ENCODE results near the gene PHLDA3.
"Not testable (repeated sequence)": the region's sequence is repeated elsewhere in the genome, so short reads cannot be mapped to it uniquely, and the experiment has no call there.

The PHLDA3 gene

DNA sequence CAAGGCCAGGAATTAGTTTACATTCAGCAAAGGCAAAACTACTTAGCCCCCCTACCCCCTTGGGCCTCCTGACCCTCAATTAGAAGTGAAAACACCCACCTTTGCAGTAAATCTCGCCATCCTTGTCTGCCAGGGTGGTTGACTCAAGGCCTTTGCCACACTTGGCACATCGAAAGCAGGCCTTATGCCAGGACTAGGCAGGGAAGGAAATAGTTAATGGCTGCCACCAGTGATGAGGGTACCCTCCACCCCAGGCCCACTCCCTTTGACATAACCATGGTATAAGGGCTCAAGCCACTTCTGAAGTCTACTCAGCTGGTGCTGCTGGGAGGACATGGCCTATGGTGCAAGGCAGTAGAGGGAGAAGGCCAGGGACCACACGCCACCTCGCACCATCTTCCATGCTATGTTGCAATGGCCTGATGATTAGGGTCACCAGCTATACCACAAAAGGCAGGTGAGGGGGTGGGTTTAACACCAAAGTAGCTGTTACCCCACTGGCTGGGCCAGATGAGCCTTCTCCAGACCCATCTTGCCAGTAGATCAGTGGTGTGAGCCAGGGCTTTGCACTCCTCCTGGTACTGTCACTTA, 16.3 kb upstream of the PHLDA3 start:
- DNase-seq: no peak

DNA sequence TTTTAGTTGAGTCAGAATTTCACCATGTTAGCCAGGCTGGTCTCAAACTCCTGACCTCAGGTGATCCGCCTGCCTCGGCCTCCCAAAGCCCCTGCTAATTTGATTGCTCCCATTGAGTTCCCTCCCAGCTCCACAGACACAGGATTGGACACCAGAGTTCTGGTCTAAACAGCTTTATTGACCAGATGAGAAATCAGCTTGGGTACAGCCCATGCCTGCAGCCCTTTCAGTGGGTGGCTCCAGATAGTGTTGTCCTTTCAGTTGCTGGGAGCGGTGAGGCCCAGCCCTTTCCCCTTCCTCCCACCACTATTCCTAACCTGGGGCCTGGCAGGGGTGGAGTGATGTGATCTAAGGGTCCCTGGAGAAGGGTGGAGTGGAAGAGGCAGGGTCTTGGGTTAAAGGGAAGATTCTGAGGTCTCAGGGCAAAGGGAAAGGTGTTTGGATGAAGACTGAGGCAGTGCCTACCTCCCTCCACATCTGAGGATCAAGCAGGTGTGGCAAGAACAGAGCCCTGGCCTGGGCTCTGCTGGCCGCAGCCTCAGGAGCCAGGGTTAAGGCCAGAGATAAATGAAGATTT, 14.5 kb upstream of the PHLDA3 start:
- DNase-seq: no peak

DNA sequence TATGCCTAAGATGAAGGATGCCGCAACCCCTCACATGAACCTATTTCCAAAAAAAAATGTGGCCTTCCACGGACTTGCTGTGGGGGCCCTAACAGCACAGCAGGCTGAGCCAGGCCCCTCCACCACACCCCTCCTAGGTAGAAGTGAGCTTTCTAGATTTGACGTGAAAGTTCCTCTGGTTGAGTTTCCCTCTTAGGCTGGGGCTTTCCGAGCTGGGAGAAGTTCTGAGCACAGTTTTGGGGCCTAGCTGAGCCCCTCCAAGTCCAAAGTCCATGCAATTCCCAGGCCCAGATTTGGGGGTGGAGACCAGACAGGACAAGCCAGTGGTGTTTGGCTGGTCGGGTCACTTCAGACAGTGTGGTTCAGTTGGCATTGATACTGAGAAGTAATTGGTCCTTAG, 13.8 kb upstream of the PHLDA3 start:
- DNase-seq: no peak

DNA sequence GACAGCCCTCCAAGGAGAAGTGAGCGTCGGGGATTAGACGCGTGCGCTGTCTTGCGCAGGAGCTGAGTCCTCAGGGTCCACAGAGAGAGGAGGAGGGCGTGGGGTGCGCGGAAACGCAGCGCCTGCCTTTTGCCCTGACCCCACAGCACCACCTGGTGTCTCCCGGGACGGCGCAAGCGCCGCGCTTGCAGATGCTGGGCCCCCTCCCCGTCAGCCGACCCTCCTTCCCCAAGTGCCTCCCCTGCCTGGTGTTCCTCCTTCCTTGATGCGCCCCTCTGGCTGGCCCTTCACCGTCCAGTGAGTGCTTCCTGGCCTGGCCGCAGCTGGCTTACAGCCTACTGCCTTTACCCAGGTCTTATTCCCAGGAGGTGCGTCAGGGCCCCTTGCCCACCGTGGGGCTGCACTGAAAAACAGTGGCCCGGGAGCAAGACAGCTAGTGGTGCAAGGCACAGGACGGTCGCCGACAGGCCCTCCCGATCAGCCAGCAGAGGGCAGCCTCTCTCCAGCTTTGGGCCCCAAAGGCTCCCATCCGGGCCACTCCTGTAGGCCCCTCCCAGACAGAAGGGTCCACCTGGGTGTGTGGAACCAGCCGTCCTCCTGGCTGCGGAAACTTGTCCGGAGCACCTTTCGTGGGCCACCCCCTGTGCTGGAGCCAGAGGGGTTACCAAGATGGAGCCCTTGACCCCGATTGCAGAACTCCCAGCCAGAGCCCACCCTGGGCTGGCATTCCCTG, 12.9 kb upstream of the PHLDA3 start:
- DNase-seq: peak; percentile 45

DNA sequence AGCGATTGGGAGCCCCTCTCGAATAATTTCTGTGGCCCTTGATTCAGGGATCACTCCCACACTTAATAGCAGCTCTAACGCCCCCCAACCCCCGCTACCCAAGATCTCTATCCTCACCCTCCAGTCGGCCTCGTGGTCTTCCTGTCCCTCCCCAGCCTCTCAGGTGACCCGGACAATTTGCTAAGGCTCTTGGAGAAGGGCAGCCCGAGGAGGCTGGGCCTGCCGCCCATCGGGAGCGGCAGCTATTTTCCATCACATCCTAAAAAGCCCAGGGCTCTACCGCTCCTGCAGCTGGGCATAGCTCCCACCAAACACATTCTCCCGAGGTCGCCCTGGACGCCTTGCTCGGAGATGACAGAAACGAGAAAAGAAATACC, 12.0 kb upstream of the PHLDA3 start:
- no peak for DNase-seq

DNA sequence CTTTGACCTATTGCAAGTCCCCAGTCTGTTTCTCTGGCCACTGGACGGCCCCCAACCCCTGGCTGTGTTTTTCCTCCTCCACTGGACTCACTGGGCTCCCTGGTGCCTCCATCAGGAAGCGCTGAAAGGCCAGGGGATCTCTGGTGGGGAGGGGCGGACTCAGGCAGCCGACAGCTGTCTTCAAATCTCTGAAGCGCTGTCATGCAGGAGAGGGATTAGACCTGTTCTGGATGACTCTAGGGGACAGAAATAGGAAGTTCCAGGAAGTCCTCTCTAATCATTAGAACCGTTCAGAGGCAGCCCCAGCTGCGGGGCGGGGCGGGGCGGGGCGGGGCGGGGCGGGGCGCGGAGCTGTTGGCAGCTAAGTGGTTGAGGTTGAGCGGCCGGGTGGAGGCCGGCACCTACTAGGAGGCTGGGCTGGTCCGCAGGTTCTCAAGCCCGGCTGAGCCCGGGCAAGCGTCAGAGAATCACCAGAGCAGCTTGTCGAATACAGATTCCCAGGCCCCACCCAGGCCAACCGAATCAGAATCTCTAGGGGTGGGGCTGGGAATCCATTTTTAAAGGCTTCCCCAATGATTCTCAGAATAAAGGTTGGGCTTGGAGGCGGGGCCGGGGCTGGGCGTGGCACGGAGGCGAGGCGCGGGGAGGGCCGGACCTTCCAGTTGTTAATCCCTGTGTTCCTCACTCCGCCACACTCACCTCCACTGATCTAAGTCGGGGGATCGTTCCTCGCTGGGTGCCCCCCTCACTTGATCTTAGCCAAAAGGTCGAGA, 11.4 kb upstream of the PHLDA3 start:
- DNase-seq: peak; percentile 74

DNA sequence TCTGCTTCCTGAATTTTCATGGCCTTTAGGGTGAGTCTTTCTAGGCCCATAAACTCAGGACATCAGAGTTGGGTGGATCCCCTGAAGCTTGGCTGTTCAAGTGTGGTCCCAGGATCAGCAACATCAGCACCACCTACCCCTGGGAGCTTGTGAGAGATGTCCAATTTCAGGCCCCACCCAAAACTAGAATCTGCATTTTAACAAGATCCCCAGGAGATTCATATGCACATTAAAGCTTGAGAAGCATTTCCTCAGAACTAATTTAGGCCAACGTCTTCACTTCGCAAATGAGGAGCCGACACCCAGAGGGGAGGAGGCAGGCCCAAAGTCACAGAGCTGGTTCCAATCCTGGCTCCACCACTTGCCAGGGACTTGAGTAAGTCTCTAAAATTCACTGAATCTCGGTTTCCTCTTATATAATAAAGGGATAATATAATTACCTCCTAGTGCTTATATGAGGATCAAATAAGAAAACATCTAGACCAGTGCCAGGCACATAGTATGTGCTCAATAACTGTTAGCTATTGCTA, 10.3 kb upstream of the PHLDA3 start:
- DNase-seq: no peak

DNA sequence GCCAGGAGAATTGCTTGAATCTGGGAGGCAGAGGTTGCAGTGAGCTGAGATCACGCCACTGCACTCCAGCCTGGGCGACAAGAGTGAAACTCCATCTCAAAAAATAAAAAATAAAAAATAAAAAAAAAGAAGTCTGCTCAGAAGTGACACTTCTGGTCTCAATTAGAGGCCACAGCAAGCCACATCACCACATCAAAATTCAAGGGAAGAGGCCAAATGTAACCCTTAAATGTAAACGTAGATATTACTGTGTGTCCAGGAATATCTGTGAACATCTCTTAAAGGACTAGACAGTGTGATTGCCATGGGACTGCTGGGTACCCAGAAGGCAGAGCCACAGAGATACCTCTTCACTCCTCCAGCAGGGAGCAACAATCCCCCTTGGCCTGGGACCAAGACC, 9.7 kb upstream of the PHLDA3 start:
- not testable (repeated sequence) for DNase-seq

DNA sequence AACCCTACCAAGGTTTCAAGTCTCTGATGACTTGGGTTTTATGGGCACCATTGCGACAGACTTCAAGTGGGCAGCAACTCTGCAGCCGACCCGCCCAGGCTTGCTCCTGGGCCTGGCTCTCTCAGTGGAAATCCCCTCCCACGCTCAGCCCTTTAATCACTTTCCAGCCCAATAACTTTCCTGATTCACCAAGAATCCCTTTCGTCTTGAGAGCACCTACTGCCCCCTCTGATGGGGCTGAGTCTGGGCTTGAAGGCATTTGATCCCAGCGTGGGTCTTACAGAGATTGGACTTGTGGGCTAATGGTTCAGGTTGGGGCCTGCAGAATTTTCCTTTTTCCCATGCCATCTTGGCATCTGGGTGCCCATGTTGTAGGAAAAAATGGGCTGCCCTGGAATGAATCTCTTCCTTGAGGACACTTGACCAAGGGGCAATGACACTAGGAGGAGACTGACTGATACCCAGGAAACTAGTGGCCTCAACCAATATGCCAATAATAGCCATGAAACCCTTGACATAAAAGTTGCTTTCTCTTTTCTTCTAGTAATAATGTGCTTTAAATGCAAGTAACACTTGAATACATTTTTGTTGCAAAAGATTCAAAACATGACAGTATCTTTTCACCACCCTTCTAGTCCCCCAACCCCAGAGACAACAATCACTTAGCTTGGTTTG, 7.8 kb upstream of the PHLDA3 start:
- peak; percentile 93 for DNase-seq

DNA sequence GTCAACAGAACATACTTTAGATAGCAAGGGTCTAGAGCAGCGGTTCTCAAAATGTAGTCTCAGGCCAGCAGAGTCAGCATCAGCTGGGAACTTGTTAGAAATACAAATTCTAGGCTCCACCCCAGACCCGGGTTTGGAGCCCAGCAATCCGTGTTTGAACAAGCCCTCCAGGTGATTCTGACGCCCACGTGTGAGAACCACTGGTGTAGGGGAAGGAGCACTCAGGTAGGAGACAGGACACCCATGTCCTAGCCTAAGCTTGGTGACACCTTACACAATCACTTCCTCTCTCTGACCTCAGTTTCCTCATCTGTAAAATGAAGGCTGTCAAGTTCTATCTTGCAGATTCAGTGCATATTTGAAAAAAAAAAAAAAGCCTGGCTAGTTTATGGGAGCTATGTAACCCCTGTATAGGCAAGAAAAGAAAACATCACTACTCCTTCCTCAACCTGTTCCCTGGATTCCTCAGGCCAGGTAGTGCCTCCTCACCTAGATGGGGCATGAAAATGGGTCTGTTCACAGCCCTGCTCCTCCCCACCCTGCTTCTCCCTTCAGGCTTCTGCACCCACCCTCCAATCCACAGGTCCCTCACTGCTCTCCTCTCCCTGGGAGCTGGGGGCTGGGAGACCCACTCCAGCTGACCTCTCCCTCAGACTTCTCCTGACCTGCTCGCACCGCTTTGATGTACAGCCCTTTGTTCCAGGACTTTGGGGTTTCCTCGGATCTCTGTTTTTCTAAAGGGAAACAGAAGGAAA, 7.1 kb upstream of the PHLDA3 start:
- no peak for DNase-seq

DNA sequence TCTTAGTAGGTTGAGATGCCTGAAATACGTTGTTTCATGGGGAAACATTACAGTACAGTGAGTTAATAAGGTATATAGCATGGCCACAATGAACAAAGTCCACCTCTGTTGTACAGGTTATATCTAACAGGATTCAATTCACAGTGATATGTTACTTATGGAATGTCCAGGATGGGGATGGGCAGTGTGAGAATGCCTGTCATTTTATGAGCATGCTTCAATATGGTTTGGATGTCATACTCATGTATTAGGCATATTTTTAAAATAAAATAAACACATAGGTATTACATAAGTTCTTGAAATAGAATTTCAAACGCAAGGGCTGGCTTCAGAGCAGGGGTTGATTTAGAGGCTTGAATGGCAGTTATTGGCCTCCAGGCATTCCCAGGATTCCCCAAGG, 6.1 kb upstream of the PHLDA3 start:
- DNase-seq: no peak

DNA sequence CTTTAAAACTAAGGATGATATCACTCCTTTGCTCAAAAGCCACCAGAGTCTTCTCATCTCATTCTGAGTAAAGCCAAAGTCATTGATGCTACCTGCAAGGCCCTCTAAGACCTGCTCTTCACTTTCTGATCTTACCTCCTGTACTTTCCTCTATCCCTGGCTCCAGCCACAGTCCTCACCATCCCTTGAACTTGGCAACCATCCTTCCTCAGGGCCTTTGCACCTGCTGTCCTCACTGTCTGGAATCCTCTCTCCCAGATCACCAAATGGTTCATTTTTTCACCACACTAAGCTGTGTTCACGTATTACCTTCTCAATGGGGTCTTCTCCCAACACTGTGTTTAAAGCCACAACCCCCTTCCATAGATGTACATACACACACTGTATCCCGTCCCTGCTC, 4.3 kb upstream of the PHLDA3 start:
- no peak for DNase-seq

DNA sequence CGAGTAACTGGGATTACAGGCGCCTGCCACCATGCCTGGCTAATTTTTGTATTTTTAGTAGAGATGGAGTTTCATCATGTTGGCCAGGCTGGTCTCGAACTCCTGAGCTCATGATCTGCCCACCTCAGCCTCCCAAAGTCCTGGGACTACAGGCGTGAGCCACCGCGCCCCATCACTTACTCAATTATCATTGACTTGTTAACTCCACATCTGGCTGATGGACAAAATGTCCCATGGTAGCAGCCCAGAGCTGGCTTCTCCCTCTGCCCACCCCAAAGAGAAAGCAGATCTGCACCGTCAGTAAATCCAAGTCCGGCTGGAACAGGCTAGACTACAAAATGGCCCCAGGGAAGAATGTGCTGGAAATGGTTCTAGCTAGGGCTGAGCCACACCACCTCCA, 3.3 kb upstream of the PHLDA3 start:
- DNase-seq: not testable (repeated sequence)

DNA sequence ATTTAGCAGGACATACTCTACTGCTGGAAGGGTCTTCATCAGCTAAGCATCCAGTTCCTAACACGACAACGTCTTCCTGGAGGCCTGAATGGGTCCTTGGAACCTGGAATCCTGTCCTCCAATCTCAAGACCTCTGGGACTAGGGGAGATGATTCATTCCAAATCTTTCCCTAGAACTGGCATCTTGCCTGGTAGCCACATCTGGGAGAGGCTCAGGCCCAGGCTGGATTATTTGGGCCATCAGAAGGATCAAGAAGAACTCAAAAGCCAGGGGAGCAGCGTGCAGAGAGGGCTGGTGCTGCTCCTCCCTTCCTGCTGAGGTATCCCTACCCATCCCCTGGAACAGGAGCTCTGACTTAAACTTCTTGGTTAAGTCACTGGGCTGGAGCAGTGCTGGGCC, 2.8 kb upstream of the PHLDA3 start:
- DNase-seq: no peak

DNA sequence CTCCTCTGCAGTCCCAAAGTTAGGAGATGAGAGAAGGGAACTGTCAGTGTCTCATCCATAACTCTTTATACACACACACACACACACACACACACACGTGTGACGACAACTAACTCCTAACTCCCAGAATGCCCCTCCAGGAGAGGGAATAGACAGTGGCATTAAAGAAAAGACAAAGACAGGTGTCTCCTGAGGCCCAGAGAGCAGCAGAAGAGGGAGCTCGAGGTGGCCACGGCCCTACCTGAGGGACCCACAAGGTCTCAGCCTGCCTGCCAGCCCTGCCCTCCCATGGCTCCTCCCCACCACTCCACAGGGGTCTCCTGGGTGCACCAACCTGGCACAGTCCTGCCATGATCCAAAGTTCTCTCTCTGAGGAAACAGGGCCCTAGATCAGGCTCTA, 1.6 kb upstream of the PHLDA3 start:
- DNase-seq: no peak

DNA sequence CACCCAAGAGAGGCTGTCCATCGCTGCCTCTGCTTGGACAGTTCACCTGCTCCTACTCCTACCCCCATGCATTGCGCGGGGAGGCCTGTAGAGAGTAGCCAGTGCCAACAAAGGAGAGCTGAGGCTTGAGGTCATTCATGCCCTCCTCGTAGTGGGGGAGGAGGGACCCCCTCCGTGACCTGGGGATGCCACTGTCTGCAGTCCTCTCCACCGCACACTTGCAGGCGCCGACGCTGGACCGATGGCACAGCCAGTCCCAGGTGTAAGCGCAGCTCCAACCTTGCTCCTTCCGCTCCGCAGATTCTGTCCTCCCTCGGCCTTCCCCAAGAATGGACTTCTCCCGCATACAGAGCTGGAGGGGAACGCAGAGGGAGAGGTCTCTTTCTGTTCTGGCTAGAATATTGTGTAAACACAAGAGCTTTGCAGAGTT, 672 bp upstream of the PHLDA3 start:
- no peak for DNase-seq

DNA sequence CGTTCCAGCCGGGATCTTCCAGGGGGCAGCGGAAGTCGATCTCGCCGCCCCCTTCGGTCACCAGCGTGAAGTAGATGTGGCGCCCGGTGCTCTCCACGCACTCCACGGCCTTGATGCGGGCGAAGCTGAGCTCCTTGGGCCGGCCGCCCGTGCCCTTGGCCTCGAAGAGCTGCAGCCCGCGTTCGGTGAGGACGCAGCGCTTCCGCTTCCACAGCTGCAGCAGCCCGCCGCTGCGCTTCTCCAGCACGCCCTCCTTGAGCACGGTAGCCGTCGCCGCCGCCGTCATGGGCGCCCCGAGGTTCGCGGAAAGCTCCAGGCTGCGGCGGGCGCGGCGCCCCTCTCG, 516 bp downstream of the PHLDA3 start:
- DNase-seq: no peak

DNA sequence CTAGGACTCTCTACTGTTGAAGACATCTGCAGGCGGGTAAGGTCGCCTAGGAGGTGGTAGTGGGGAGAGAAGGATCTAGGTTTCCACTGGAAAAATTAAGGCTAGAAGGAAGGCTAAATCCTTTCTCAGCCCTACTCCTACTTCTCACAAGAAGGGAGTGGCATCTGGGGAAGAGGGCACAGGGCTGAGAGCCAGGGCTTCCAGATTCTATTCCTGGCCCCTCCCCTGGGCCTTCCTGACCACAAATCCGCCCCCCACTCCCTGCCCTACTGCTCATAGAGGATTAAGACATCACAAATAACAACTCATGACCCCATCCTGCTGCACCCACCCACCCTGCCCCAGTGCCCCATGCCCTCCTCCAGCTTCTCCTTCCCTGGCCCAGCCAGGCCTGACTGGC, 2.5 kb downstream of the PHLDA3 start:
- no peak for DNase-seq

DNA sequence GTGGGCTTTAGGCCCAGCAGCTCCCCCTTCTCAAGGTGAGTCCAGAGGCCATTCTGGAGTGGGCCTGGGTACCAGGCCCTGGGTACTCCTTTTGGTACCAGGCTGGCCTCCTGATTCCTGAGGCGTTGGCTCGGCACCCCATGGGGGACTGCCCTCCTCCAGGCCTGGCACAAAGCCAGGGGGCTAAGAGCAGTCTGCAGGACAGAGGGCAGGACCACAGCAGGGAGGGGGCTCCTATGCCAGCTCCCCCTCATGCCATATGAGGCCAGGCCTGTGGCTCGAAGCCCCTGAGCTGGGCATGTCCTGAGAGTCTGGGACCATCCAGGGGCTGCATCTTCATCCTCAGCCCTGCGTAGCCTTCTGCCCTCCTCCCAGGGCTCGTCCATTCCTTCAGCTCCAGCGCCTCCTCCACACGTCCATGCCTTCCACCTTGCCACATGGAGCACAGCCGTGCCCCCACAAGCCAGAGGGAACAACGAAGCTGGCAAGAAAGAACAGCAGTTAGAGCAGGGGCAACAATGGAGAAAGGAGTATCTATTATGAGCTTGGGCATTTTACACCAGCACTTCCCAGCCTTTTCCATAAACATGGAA, 3.2 kb downstream of the PHLDA3 start:
- DNase-seq: no peak

DNA sequence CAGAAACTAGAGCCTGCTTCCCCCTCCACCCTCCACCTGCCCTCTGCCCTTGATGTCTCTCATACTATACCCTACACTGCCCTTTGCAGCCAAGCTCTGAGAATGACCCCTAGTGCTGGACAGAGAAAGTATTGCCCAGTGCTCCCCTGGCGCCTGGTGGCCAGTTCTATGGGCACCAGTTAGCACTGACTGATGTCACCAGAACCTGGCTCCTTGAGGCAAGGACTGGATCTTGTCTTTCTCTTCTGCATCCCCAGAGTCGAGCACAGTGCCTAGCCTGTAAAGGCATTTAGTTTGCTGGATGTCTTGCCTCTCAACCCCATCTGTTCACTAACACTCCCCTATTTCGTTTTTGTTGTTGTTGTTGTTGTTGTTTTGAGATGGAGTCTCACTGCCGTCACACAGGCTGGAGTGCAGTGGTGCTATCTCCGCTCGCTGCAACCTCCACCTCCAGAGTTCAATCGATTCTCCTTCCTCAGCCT, 5.9 kb downstream of the PHLDA3 start:
- peak; percentile 21 for DNase-seq

DNA sequence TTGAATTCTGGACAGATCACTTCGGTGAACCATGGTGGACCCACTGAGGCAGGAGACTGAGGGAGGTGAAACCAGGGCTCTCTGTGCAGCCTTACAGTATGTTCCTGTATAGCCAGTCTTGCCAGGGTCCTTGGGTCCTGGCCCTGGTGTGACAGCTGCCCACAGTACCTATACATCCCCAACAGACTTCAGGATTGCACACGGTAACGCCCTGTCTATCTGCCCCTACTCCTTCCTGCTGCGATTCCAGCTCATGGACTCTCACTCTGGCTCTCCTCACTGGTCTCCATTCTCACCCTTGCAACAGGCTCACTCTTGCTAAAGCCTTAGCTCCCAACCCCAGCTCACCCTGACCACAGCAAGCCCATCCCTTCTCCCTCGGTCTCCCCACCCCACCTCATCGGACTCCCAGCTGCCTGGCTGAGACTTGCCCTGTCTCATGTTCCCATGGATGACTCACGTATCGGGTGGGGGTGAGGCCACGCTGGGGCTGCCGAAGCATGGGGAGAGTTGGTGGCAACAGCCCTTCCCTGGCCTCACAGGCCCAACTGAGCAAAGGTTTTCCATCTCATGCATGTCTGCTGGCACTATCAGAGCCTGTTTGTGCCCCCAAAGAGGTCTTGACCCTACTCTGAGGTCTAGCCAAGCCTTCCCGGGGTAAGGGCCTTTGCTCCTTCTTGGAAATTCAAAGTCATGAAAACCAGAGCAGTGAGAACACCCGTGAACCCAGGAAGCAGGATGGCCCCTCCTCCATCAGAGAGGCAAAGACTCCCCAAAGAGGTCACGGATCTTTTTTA, 7.1 kb downstream of the PHLDA3 start:
- DNase-seq: peak; percentile 90
